Measurements from ENCODE around the gene MAGI2.

The MAGI2 gene

GRCh38 chr7:78412216-78412858 lies 1041.1 kb downstream of the MAGI2 start:
- no peak for DNase-seq (ENCODE audit: low spot score)

GRCh38 chr7:78407031-78407430 lies 1046.4 kb downstream of the MAGI2 start:
- no peak for DNase-seq (ENCODE audit: low spot score)

GRCh38 chr7:78406531-78406930 lies 1046.9 kb downstream of the MAGI2 start:
- DNase-seq (ENCODE audit: low spot score): no peak

- DNase-seq (ENCODE audit: low spot score): no peak
These were observed 1051.4 kb downstream of the MAGI2 start for GRCh38 chr7:78402096-78402495.

- DNase-seq (ENCODE audit: low spot score): no peak
These were observed 1053.4 kb downstream of the MAGI2 start for GRCh38 chr7:78400038-78400437.

- DNase-seq (ENCODE audit: low spot score): no peak
These were observed 1054.3 kb downstream of the MAGI2 start for GRCh38 chr7:78399033-78399769.

- no peak for DNase-seq (ENCODE audit: low spot score)
These were observed 1054.9 kb downstream of the MAGI2 start for GRCh38 chr7:78398576-78398975.

GRCh38 chr7:78398081-78398480 lies 1055.4 kb downstream of the MAGI2 start:
- no peak for DNase-seq (ENCODE audit: low spot score)

- no peak for DNase-seq (ENCODE audit: low spot score)
These were observed 1057.3 kb downstream of the MAGI2 start for GRCh38 chr7:78396210-78396609.

- peak; percentile 4 for DNase-seq (ENCODE audit: low spot score)
These were observed 1058.0 kb downstream of the MAGI2 start for GRCh38 chr7:78395298-78396036.

GRCh38 chr7:78389022-78389421 lies 1064.4 kb downstream of the MAGI2 start:
- no peak for DNase-seq (ENCODE audit: low spot score)

GRCh38 chr7:78386520-78386919 lies 1066.9 kb downstream of the MAGI2 start:
- DNase-seq (ENCODE audit: low spot score): no peak

GRCh38 chr7:78383096-78383880 lies 1070.2 kb downstream of the MAGI2 start:
- no peak for DNase-seq (ENCODE audit: low spot score)

GRCh38 chr7:78379148-78379547 lies 1074.3 kb downstream of the MAGI2 start:
- DNase-seq (ENCODE audit: low spot score): peak; percentile 34

GRCh38 chr7:78377532-78377931 lies 1075.9 kb downstream of the MAGI2 start:
- no peak for DNase-seq (ENCODE audit: low spot score)

- no peak for DNase-seq (ENCODE audit: low spot score)
These were observed 1082.5 kb downstream of the MAGI2 start for GRCh38 chr7:78370936-78371335.

GRCh38 chr7:78368771-78369170 lies 1084.7 kb downstream of the MAGI2 start:
- DNase-seq (ENCODE audit: low spot score): peak; percentile 15

- no peak for DNase-seq (ENCODE audit: low spot score)
These were observed 1086.1 kb downstream of the MAGI2 start for GRCh38 chr7:78367280-78367773.

- no peak for DNase-seq (ENCODE audit: low spot score)
These were observed 1089.6 kb downstream of the MAGI2 start for GRCh38 chr7:78363866-78364265.

GRCh38 chr7:78359836-78360235 lies 1093.6 kb downstream of the MAGI2 start:
- no peak for DNase-seq (ENCODE audit: low spot score)

GRCh38 chr7:78357709-78358108 lies 1095.8 kb downstream of the MAGI2 start:
- DNase-seq (ENCODE audit: low spot score): no peak

GRCh38 chr7:78355834-78356233 lies 1097.6 kb downstream of the MAGI2 start:
- DNase-seq (ENCODE audit: low spot score): no peak

Measured in GM03348 (cell line).